Endothelial cell (in vitro differentiated cells): Measurements from ENCODE around the gene PRELID3B. TPM values are rescaled to one million over a fixed set of nuclear protein-coding genes. Genes with fewer than 3 reads are reported as not detected.

Experiments used
- DNase-seq: peaks from one replicate; pipeline ENCODE4 v3.0.0; 2021; ENCODE audit warnings: low spot score
- H3K27ac Mint-ChIP-seq: one replicate; pipeline ENCODE4 v1.8.0; 2021; ENCODE audit warnings: mixed read lengths, inconsistent platforms; ENCODE audit not compliant: unreplicated experiment
- H3K27me3 Mint-ChIP-seq: one replicate; pipeline ENCODE4 v1.8.0; 2021; ENCODE audit warnings: mild to moderate bottlenecking, moderate library complexity, mixed read lengths, inconsistent platforms; ENCODE audit not compliant: unreplicated experiment
- H3K36me3 Mint-ChIP-seq: one replicate; pipeline ENCODE4 v1.8.0; 2021; ENCODE audit warnings: mild to moderate bottlenecking, low read depth, mixed read lengths, inconsistent platforms; ENCODE audit not compliant: unreplicated experiment
- H3K4me1 Mint-ChIP-seq: one replicate; pipeline ENCODE4 v1.8.0; 2021; ENCODE audit warnings: mild to moderate bottlenecking, mixed read lengths, inconsistent platforms; ENCODE audit not compliant: unreplicated experiment
- H3K4me3 Mint-ChIP-seq: one replicate; pipeline ENCODE4 v1.8.0; 2021; ENCODE audit warnings: mild to moderate bottlenecking, mixed read lengths, inconsistent platforms; ENCODE audit not compliant: unreplicated experiment
- H3K9me3 Mint-ChIP-seq: one replicate; pipeline ENCODE4 v1.8.0; 2021; ENCODE audit warnings: mixed read lengths, inconsistent platforms; ENCODE audit not compliant: unreplicated experiment
- CTCF ChIP-seq: fragments of 200-600 bp; sonication (generic); IDR thresholded peaks from one replicate; pipeline ENCODE4 v1.5.0; 2021; ENCODE audit warnings: antibody characterized with exemption; ENCODE audit not compliant: unreplicated experiment
- total RNA-seq: library from RNA; stranded (reverse); fragmentation: NEBNext Ultra II Directional; extraction: Animal tissue kit (Norgen Biotek cat#: 25700); gene quantifications from one replicate; pipeline ENCODE4 v1.2.1, GENCODE V29; 2021; ENCODE audit not compliant: unreplicated experiment

Gene PRELID3B
- total RNA-seq, 1 donor from 2014 or later = 40.2 TPM

- H3K27me3 Mint-ChIP-seq = no peaks in the 10 kb centered on the region
- no peaks in the 10 kb centered on the region for H3K9me3 Mint-ChIP-seq
- DNase-seq = no peak
- H3K36me3 Mint-ChIP-seq = no peaks in the 10 kb centered on the region
- H3K4me3 Mint-ChIP-seq = no peak overlapping the region
- no peak overlapping the region for H3K27ac Mint-ChIP-seq
- TF ChIP-seq CTCF = no peak
- H3K4me1 Mint-ChIP-seq = peaks cover 10% of the 10 kb centered on the region
Measured at GRCh38 chr20:59082981-59083380, 40.4 kb upstream of the PRELID3B start.

GRCh38 chr20:59082077-59082740 lies 39.6 kb upstream of the PRELID3B start:
- H3K27me3 Mint-ChIP-seq = no peaks in the 10 kb centered on the region
- no peaks in the 10 kb centered on the region for H3K36me3 Mint-ChIP-seq
- peak; percentile 71 for TF ChIP-seq CTCF
- no peak for DNase-seq
- H3K4me3 Mint-ChIP-seq = no peak overlapping the region
- no peak overlapping the region for H3K27ac Mint-ChIP-seq
- H3K9me3 Mint-ChIP-seq = no peaks in the 10 kb centered on the region
- H3K4me1 Mint-ChIP-seq = peaks cover 12% of the 10 kb centered on the region

GRCh38 chr20:59081036-59081435 lies 38.5 kb upstream of the PRELID3B start:
- no peak for TF ChIP-seq CTCF
- Mint-ChIP-seq H3K4me1 (peaks cover 12% of the 10 kb centered on the region), H3K27me3 (no peaks in the 10 kb centered on the region), H3K4me3 (no peak overlapping the region), H3K27ac (peak overlapping the region; percentile 30), H3K9me3 (no peaks in the 10 kb centered on the region), H3K36me3 (no peaks in the 10 kb centered on the region)
- no peak for DNase-seq

GRCh38 chr20:59078231-59078630 lies 35.6 kb upstream of the PRELID3B start:
- H3K4me1 Mint-ChIP-seq = peaks cover 12% of the 10 kb centered on the region
- DNase-seq = no peak
- no peak overlapping the region for H3K4me3 Mint-ChIP-seq
- no peak overlapping the region for H3K27ac Mint-ChIP-seq
- H3K36me3 Mint-ChIP-seq = no peaks in the 10 kb centered on the region
- H3K27me3 Mint-ChIP-seq = peaks cover 1% of the 10 kb centered on the region
- TF ChIP-seq CTCF = no peak
- no peaks in the 10 kb centered on the region for H3K9me3 Mint-ChIP-seq

GRCh38 chr20:59077705-59078104 lies 35.1 kb upstream of the PRELID3B start:
- Mint-ChIP-seq H3K9me3 (no peaks in the 10 kb centered on the region), H3K27me3 (peaks cover 1% of the 10 kb centered on the region), H3K4me1 (peaks cover 12% of the 10 kb centered on the region), H3K4me3 (no peak overlapping the region), H3K36me3 (no peaks in the 10 kb centered on the region), H3K27ac (no peak overlapping the region)
- no peak for DNase-seq
- no peak for TF ChIP-seq CTCF
